RWPE1 (cell line): ENCODE data around the gene SCGB1C1.

Source experiments
- CTCF ChIA-PET: fragments of 350-600 bp; sonication (Branson Sonifier 250); formaldehyde crosslinking; extraction: SDS; loops from one replicate; lab custom pipeline; 2021; lab: Yijun Ruan, JAX
- POLR2A ChIA-PET: fragments of 400-600 bp; formaldehyde crosslinking; extraction: SDS; loops from one replicate; lab custom pipeline; 2020; ENCODE audit warnings: antibody characterized with exemption; ENCODE audit not compliant: low non-redundant PET; lab: Yijun Ruan, JAX
- DNase-seq: peaks from one replicate; pipeline ENCODE4 v3.0.0; 2012; ENCODE audit warnings: low spot score
- H3K27ac ChIP-seq: fragments of 450-650 bp; 2 replicates; pipeline ENCODE4 v1.5.1; 2017
- CTCF ChIP-seq: fragments of 450-650 bp; conservative IDR thresholded peaks from 2 replicates; pipeline ENCODE4 v1.5.1; 2017; ENCODE audit warnings: low read depth, mild to moderate bottlenecking

SCGB1C1 gene

GRCh38 chr11:221539-221938 lies 28.7 kb downstream of the SCGB1C1 start:
- no peak for DNase-seq
- ChIA-PET POLR2A (interaction anchor here (0.6 kb wide), 1 partner anchor 261 kb away, joined by 11 read pairs; no protein-coding TSS in a partner anchor), CTCF (interaction anchor here (0.6 kb wide), 1 partner anchor 289 kb away, joined by 4 read pairs; no protein-coding TSS in a partner anchor)
- TF ChIP-seq CTCF, result no peak
- no peak overlapping the region for H3K27ac ChIP-seq

- ChIA-PET CTCF (interaction anchor here (0.6 kb wide), 1 partner anchor 288 kb away, joined by 4 read pairs; no protein-coding TSS in a partner anchor), POLR2A (interaction anchor here (0.6 kb wide), 1 partner anchor 260 kb away, joined by 11 read pairs; no protein-coding TSS in a partner anchor)
- no peak for DNase-seq
- TF ChIP-seq CTCF, result no peak
- H3K27ac ChIP-seq, result peak overlapping the region; percentile 72
Measured at GRCh38 chr11:221998-222789, 29.3 kb downstream of the SCGB1C1 start.

GRCh38 chr11:223026-223789 lies 30.3 kb downstream of the SCGB1C1 start:
- no peak for TF ChIP-seq CTCF
- H3K27ac ChIP-seq, result peak overlapping the region; percentile 72
- DNase-seq, result no peak
- ChIA-PET POLR2A (no interaction called here), CTCF (interaction anchor here (0.6 to 1.1 kb wide), 2 partner anchors 117 to 228 kb away, joined by 3 read pairs; no protein-coding TSS in a partner anchor)

- no peak for DNase-seq
- ChIA-PET POLR2A (no interaction called here), CTCF (interaction anchor here (1.1 kb wide), 1 partner anchor 227 kb away, joined by 3 read pairs; no protein-coding TSS in a partner anchor)
- H3K27ac ChIP-seq, result peak overlapping the region; percentile 72
- TF ChIP-seq CTCF, result no peak
Measured at GRCh38 chr11:223884-224283, 31.0 kb downstream of the SCGB1C1 start.

GRCh38 chr11:224424-224823 lies 31.5 kb downstream of the SCGB1C1 start:
- CTCF ChIA-PET, result no interaction called here
- no peak for TF ChIP-seq CTCF
- POLR2A ChIA-PET, result no interaction called here
- DNase-seq, result no peak
- H3K27ac ChIP-seq, result peak overlapping the region; percentile 72; the same call in 1 of the 2 replicates
